HG02870 (cell line): ENCODE measurements around the gene PRC1.
A peak's percentile ranks its signal among the peaks of the same experiment; 100 is the strongest.
"Not testable (repeated sequence)": the region's sequence is repeated elsewhere in the genome, so short reads cannot be mapped to it uniquely, and the experiment has no call there.

Experiments used
- ATAC-seq: cut with Tn5 transposase; IDR thresholded peaks from one replicate; pipeline ENCODE4 v1.9.1; 2021; ENCODE audit warnings: mild to moderate bottlenecking, moderate library complexity; ENCODE audit not compliant: unreplicated experiment

PRC1 gene

GRCh38 chr15:90994417-90995311 lies at the start of gene PRC1:
TSS of gene PRC1 (minus strand) at chr15:90994535. CDS start at chr15:90994417, 118 bp downstream.
- peak; percentile 94 for ATAC-seq

GRCh38 chr15:91043202-91043874 lies 49.0 kb upstream of the PRC1 start:
- no peak for ATAC-seq

DNA sequence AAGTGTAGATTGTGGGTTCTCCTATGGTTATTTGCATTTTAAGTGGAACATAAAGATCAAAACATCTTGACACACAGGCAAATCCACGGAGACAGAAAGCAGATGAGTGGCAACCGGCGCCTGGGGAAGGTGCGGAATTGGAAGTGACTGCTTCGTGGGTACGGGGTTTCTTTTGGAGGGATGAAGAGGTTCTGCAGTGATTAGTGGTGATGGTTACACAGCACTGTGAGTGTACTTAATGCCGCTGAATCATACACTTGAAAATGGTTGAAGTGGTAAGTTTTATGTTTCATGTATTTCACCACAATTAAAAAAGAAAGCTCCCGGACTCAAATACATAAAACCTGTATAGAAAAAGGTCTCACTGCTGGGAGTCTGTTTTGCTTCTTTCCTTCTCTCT lies 46.5 kb upstream of the PRC1 start:
- no peak for ATAC-seq

- no peak for ATAC-seq
Observed at GRCh38 chr15:91039996-91040395, 45.7 kb upstream of the PRC1 start.

- ATAC-seq: no peak
Observed at GRCh38 chr15:91032919-91033803, 38.8 kb upstream of the PRC1 start.

GRCh38 chr15:91031796-91032195 lies 37.5 kb upstream of the PRC1 start:
- ATAC-seq: no peak

- ATAC-seq: no peak
Observed at GRCh38 chr15:91027677-91028076, 33.3 kb upstream of the PRC1 start.

- no peak for ATAC-seq
Observed at GRCh38 chr15:91023720-91024119, 29.4 kb upstream of the PRC1 start.

DNA sequence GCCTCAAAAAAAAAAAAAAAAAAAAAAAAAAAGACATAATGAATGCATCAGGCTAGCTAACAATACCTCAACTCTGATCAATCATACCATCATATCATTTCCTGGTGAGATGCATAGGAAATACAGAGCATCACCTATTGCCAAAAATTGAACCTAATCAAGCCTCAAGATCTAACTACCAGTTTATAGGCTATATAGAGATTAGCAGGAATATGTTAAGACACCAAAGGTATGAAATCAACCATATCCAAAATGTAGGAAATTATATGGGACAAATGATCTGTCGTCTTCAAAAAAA lies 28.4 kb upstream of the PRC1 start:
- ATAC-seq: no peak

DNA sequence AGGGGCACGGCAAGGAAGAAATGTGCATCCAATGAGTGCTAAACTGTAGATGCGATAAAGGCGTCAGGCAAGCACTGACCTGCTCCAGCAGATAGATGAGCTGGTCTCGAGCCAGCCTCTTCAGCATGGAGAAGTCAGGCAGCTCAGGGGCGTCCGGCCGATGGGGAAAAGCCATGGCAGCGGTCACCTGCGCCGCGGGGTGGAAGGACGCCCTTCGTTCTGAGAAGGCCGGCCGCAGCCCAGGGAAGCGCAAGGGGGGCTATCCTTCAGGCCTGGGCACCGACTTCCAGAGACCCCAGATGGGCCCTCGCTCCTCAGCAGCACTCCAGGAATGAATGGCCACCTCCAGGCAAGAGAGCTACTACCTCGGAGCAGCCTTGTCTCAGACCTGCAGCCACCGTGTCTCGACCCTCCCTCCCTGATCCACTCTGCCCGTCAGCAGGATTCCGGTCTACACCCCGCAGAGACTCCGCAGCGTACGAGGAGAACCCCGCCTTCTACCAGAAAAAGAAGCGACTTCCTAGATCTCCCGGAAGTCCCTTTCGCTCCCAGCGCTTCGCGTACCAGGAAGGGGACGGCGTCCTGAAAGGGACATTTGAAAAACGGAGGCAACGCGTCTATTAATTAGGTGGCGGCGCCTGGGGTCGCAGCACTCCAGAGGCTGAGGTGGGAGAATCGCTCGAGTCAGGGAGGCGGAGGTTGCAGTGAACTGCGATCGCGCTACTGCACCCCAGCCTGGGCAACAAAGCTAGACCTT lies 27.9 kb upstream of the PRC1 start, which contains the start of gene VPS33B:
TSS of gene VPS33B (minus strand) at position 520 of the 757 bp plus-strand sequence. CDS start at position 175, 345 bp downstream.
- peak; percentile 74 for ATAC-seq

DNA sequence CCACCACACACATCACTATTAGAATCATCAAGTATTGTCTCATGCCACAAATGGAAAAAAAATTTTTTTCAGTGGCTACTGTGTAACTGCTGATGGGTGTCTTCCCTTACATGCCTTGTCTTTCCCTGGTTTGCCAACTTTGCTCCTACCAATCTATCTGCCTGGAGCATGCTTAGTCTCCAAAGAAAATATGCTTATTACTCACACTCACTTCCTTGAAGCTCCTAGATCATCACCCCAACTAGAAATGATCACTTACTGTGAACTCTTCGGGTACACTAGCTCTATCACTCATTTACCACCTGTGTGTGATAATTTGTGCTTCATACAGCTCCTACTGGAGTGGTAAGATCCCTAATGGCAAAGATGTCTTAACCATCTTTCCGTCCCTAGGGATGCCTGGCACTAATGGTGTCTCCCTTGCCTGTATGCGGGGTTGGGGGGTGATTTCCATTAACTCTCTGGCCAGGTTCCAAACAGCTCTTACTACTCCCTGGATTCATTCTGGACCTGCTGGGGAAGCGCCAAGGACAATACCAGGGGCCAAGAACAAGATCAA lies 27.3 kb upstream of the PRC1 start:
- ATAC-seq: no peak

DNA sequence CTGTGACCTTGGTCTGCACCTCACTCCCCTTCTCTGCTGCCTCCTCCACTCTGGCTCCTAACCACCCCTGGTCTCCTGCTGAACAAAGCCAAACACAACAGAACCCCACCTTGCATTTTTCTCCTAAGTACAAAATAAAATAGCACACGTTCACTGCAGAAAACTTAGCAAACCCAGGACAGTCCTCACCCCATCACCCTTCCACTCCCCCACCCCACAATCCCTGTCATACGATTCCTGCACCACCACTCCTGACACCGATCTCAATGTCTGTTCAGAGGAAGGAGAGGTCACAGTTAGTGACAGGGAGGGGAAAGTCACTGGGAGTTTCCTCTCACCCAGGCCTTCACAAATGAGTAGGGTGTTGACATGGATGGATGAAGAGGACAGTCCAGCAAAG lies 23.8 kb upstream of the PRC1 start:
- ATAC-seq: no peak

DNA sequence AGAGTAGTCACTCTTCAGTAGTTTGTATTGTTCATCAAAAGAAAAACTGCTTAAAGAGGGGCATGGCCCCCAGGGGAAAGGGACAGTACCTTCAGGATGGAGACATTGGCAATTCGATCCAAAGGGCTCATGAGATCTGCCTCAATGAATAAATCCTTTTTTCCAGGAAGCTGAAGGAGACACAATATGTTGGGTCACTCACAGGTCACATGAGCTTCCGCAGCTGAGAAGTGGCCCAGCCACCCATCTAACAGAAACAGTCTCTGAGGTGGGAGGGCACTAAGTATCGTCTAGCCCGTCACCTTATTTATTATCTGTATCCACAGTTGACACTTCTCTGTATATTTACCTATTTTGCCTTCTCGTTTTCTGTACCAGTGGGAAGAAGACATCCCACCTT lies 23.4 kb upstream of the PRC1 start:
- no peak for ATAC-seq

DNA sequence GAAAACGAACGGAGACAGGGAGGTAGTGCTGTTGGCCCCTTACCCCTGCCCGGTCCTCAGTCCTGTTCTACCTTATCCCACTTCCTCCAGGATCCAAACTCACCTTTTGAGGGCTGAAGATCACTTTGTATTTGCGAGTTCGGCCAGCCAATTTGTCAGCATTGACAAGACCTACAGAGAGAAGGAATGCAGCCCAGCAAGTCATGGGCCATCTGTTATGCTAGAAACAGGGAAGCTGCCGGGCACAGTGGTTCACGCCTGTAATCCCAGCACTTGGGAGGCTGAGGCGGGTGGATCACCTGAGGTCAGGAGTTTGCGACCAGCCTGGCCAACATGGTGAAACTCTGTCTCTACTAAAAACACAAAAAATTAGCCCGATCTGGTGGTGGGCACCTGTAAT lies 19.4 kb upstream of the PRC1 start:
- not testable (repeated sequence) for ATAC-seq

- ATAC-seq: no peak
Observed at GRCh38 chr15:91007266-91007665, 12.9 kb upstream of the PRC1 start.

GRCh38 chr15:91001209-91001608 lies 6.9 kb upstream of the PRC1 start:
- ATAC-seq: no peak

DNA sequence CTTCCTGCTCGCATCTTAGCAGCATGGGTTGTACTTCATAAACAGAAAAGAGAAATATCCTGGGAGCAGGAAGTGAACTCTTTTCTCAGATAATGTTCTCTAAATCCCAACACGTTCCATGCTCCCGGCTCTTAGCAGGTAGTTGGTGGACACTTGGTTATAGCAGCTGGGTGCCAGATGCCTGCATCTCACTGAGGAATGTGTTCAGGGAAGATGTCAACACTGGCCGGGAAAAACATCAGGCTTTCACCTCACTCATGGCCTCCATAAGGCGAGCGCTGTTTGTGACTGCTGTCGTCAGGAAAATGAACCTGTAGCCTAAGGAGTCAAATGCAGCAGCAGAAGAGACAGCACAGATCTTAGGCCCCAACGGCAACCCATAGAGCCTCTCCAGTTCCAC lies 4.4 kb upstream of the PRC1 start:
- ATAC-seq: no peak

- peak; percentile 13 for ATAC-seq
Observed at GRCh38 chr15:90994059-90994416, 297 bp downstream of the PRC1 start.

DNA sequence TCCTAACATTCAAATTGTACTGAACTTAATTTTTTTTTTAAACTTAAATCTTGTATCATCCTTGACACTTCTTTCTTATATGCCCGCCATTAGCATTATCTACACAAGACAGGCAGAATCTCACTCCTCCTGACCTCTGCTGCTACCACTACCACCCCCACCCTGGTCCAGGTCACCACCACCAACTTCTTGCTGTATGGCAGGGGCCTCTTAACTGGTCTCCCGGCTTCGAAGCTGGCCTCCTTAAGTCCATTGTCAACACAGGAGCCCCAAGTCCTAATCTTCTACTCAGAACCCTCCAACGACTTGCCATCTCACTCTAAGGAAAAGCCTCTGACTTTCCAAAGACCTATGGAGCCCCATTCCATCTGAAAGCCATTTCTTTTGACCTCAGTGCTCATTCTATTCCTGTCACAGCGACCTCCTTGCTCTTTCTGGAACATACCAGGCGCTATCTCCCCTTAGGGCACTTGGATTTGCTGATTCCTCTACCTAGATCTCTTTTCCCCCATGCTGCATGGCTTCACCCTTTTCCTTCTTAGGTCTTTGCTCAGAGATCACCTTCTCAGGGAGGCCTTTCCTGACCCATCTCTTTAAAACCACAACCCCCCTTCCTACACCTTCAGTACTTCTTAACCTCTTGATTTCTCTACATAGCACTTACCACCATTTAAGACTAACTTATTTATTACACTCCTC lies 2.6 kb downstream of the PRC1 start:
- no peak for ATAC-seq

DNA sequence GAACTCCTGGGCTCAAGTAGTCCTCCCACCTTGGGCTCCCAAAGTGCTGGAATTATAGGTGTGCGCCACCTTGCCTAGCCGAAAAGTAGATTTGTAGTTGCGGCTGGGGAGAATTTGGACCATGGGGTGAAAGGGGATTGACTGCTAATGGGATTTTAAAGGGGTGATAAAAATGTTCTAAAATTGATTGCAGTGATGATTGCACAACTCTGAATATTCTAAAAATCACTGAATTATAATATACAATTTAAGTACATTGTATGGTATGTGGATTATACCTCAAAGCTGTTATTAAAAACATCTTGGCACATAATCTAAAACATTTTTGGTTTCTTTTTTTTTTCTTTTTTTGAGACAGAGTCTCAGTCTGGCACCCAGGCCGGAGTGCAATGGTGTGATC lies 3.9 kb downstream of the PRC1 start:
- no peak for ATAC-seq
